ENCODE results near the gene LINS1. TPM values are rescaled to one million over a fixed set of nuclear protein-coding genes. Genes with fewer than 3 reads are reported as not detected.

The LINS1 gene
- total and polyA plus RNA-seq, 2 donors (not counting 3 experiments of a cell fraction or from before 2014, with no cell fraction given): 6.9 to 14.7 TPM

GRCh38 chr15:100526027-100526481 is 75.9 kb downstream of the LINS1 start:
- dilution Hi-C loops (cut with MboI; ENCODE audit: extremely low pct_ligation_motif_present, low sequenced_read_pairs): no loop called here
- no peaks in the 10 kb centered on the region for H3K27me3 ChIP-seq (ENCODE audit: control insufficient read depth in 2 of 2, insufficient read depth in 2 of 2, low read length in 2 of 2)
- H3K4me1 ChIP-seq (ENCODE audit: control insufficient read depth, extremely low read depth, insufficient read depth, low read length): no peaks in the 10 kb centered on the region
- no peak overlapping the region for H3K27ac ChIP-seq (ENCODE audit: insufficient read depth, low read depth, low read length)
- H3K9me3 ChIP-seq (replicated peaks; ENCODE audit: control insufficient read depth, insufficient read depth, low read length): no peaks in the 10 kb centered on the region
- intact Hi-C loops (cut with micrococcal nuclease): no loop called here
- no peak overlapping the region for H3K4me3 ChIP-seq (replicated peaks in 1 of 3; ENCODE audit: insufficient read depth in 1 of 3, low read depth in 1 of 3, low read length in 3 of 3)
- no peaks in the 10 kb centered on the region for H4K20me1 ChIP-seq (replicated peaks; ENCODE audit: control insufficient read depth, extremely low read depth, insufficient read depth, low read length)
- no TSS peak for BruUV-seq (replicated peaks)
- H3K36me3 ChIP-seq (ENCODE audit: control insufficient read depth in 2 of 2, extremely low read depth in 1 of 2, insufficient read depth in 2 of 2, low read length in 2 of 2): no peaks in the 10 kb centered on the region
- H3K9ac ChIP-seq (replicated peaks; ENCODE audit: extremely low read depth, insufficient read depth, low read length): no peak overlapping the region
- H3K79me2 ChIP-seq (ENCODE audit: control insufficient read depth, insufficient read depth, low read length): no peaks in the 10 kb centered on the region
- FAIRE-seq (no peak), DNase-seq (ENCODE audit: low read depth, low spot score) (no peak)
- no peaks in the 10 kb centered on the region for H3K9me1 ChIP-seq (replicated peaks; ENCODE audit: control insufficient read depth, extremely low read depth, insufficient read depth, low read length)
- TF ChIP-seq CTCF (IDR thresholded peaks at IDR 0.05; ENCODE audit: extremely low read depth in 1 of 2, insufficient read depth in 1 of 2, low read depth in 1 of 2, low read length in 2 of 2) (no peak), EZH2 (IDR thresholded peaks at IDR 0.05; ENCODE audit: borderline replicate concordance, low read depth, low read length, severe bottlenecking) (no peak), FOS (IDR thresholded peaks at IDR 0.05; ENCODE audit: borderline replicate concordance, insufficient read depth, low read length) (no peak), GATA2 (IDR thresholded peaks at IDR 0.05; ENCODE audit: insufficient read depth, insufficient read length, low read depth, low read length) (no peak), POLR2AphosphoS5 (IDR thresholded peaks at IDR 0.05; ENCODE audit: insufficient read depth, low read depth, low read length) (no peak), POLR2A (IDR thresholded peaks at IDR 0.05; ENCODE audit: low read depth, low read length) (no peak), MYC (IDR thresholded peaks at IDR 0.05; ENCODE audit: low read depth, low read length) (no peak), JUN (IDR thresholded peaks at IDR 0.05; ENCODE audit: borderline replicate concordance, insufficient read depth, insufficient read length, low read depth) (no peak), MAX (IDR thresholded peaks at IDR 0.05; ENCODE audit: insufficient read depth, insufficient read length) (no peak)
- no peak overlapping the region for H2AFZ ChIP-seq (ENCODE audit: low read depth, low read length)
- no peak overlapping the region for H3K4me2 ChIP-seq (ENCODE audit: insufficient read depth, low read length)
- CTCF ChIA-PET: no interaction called here
- POLR2A ChIA-PET: no interaction called here

Data from endothelial cell of umbilical vein (primary cell).